SK-N-MC (cell line): ENCODE data around the gene DIO2.

Experiments
- EZH2 ChIP-seq: fragments of 200-600 bp; sonication (generic); IDR thresholded peaks from one replicate; pipeline ENCODE4 v1.6.1; 2017; ENCODE audit warnings: antibody characterized with exemption
- FOXP2 ChIP-seq: optimal IDR thresholded peaks from 2 replicates; pipeline ENCODE3; 2011; ENCODE audit warnings: mild to moderate bottlenecking, moderate library complexity; ENCODE audit not compliant: insufficient read depth; ENCODE audit errors: extremely low read length, control extremely low read depth
- POLR2AphosphoS5 ChIP-seq: IDR thresholded peaks from 2 replicates; pipeline ENCODE4 v1.6.1; 2012; ENCODE audit warnings: mild to moderate bottlenecking, low read depth, low read length, borderline replicate concordance

GRCh38 chr14:80200093-80200492, 11.2 kb downstream of the DIO2 start:
- TF ChIP-seq POLR2AphosphoS5 (no peak), EZH2 (no peak), FOXP2 (no peak)
